B cell (primary cell): ENCODE data around the gene TMOD1.
"Not testable (repeated sequence)": the region's sequence is repeated elsewhere in the genome, so short reads cannot be mapped to it uniquely, and the experiment has no call there.

Experiments used
- CTCF ChIP-seq: fragments of 200-600 bp; IDR thresholded peaks from one replicate; pipeline ENCODE4 v1.8.0; 2022; ENCODE audit warnings: antibody characterized with exemption, mild to moderate bottlenecking
- EZH2 ChIP-seq: IDR thresholded peaks from 2 replicates; pipeline ENCODE4 v1.6.1; 2012; ENCODE audit warnings: borderline replicate concordance, low read depth, mild to moderate bottlenecking, moderate library complexity, low read length; ENCODE audit not compliant: insufficient read depth, poor library complexity, severe bottlenecking

GRCh38 chr9:97622483-97622882, 121.0 kb downstream of the TMOD1 start:
- not testable (repeated sequence) for TF ChIP-seq CTCF, EZH2
